AG04449 (cell line): ENCODE data around the gene CPA3.

ENCODE experiments used
- CTCF ChIA-PET: fragments of 350-600 bp; formaldehyde crosslinking; extraction: SDS; loops from one replicate; lab custom pipeline; 2021; ENCODE audit warnings: antibody characterized with exemption; lab: Yijun Ruan, JAX
- POLR2A ChIA-PET: fragments of 400-600, 350-600 bp; formaldehyde crosslinking; extraction: SDS; loops from one replicate; lab custom pipeline; 2020; ENCODE audit warnings: antibody characterized with exemption, inconsistent platforms; lab: Yijun Ruan, JAX
- DNase-seq: peaks from one replicate; pipeline ENCODE4 v3.0.0-alpha.2; 2010; ENCODE audit warnings: low read depth, low spot score
- H3K4me3 ChIP-seq: 2 replicates; pipeline ENCODE4 v1.5.1; 2011; ENCODE audit warnings: low read depth, mild to moderate bottlenecking, control low read depth, low read length
- TF ChIP-seq, protein P1 (sequence below): IDR thresholded peaks from one replicate; pipeline ENCODE4 v1.5.1; 2011; ENCODE audit warnings: mild to moderate bottlenecking, moderate library complexity, low read length, control low read depth, inconsistent platforms; ENCODE audit not compliant: insufficient read depth; ENCODE audit errors: missing control alignments

Gene CPA3

DNA sequence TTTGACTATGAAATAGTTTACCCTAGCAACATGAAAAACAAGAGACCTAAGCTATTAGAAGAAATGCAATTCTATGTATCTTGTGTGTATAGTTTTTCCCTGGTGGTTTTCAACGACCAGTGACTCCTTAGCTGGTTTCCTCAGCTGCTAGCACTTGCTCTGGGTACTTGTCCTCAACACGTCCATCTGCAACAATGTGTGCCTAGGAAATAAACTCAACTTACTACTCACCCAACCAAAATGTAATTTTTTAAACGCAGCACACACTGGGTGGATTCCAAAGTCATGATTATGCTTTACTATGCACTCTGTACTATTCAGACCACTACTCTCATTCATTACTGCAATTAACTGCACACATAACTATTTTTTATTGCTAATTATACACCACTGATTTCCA, 31.0 kb downstream of the CPA3 start:
- TF ChIP-seq, protein P1, sequence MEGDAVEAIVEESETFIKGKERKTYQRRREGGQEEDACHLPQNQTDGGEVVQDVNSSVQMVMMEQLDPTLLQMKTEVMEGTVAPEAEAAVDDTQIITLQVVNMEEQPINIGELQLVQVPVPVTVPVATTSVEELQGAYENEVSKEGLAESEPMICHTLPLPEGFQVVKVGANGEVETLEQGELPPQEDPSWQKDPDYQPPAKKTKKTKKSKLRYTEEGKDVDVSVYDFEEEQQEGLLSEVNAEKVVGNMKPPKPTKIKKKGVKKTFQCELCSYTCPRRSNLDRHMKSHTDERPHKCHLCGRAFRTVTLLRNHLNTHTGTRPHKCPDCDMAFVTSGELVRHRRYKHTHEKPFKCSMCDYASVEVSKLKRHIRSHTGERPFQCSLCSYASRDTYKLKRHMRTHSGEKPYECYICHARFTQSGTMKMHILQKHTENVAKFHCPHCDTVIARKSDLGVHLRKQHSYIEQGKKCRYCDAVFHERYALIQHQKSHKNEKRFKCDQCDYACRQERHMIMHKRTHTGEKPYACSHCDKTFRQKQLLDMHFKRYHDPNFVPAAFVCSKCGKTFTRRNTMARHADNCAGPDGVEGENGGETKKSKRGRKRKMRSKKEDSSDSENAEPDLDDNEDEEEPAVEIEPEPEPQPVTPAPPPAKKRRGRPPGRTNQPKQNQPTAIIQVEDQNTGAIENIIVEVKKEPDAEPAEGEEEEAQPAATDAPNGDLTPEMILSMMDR: no peak
- no peak for DNase-seq
- POLR2A ChIA-PET: no interaction called here
- no peak overlapping the region for H3K4me3 ChIP-seq
- CTCF ChIA-PET: interaction anchor here (2.0 kb wide), 1 partner anchor 34 kb away, joined by 7 read pairs; no protein-coding TSS in a partner anchor

DNA sequence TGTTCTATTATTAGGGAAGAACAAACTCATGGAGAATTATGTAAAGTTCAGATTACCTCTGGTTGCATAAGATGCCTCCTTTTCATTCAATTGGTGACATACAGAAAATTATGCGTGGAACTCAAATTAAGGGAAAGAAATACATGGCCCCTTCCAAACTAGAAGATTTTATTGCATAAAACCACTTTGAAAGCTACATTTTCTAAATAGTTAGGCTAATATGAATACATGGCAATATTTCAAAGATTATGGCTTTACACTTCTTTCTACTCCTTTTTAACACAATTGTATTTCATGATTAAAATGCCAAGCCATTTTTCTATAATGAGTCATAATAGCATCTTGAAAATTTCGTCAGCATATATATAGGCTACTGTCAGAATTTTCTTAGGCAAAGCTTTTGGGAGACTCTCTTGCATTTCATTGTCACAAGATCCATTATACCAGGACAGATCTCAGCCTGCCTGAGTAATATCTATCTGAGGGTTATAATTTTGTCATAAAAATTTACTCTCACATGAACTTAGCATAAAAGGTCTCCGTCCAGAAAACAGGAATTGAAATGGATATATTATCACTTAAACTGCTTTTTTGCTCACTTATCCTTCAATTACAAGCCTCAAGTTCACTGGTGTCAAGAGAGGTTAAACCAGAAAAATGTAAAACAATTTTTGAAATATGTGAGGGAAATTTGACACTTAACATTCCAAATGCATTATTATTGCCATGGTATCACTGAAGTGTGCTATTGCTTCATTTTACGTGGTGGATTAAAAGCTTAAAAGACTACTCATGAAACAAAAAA, 37.1 kb downstream of the CPA3 start:
- TF ChIP-seq, protein P1: no peak
- ChIA-PET CTCF (no interaction called here), POLR2A (no interaction called here)
- peak; percentile 65 for DNase-seq
- no peak overlapping the region for H3K4me3 ChIP-seq

- TF ChIP-seq, protein P1: no peak
- POLR2A ChIA-PET: no interaction called here
- H3K4me3 ChIP-seq: no peak overlapping the region
- CTCF ChIA-PET: no interaction called here
- DNase-seq: no peak
Measured at GRCh38 chr3:148903022-148903442, 37.9 kb downstream of the CPA3 start.

- CTCF ChIA-PET: no interaction called here
- TF ChIP-seq, protein P1: no peak
- no peak for DNase-seq
- H3K4me3 ChIP-seq: no peak overlapping the region
- POLR2A ChIA-PET: interaction anchor here (0.6 kb wide), 1 partner anchor 507 kb away, joined by 3 read pairs; no protein-coding TSS in a partner anchor
Measured at GRCh38 chr3:148903941-148904340, 38.8 kb downstream of the CPA3 start.

GRCh38 chr3:148906667-148907066, 41.6 kb downstream of the CPA3 start:
- ChIA-PET CTCF (interaction anchor here (0.6 to 2.0 kb wide), 4 partner anchors 13 to 188 kb away, joined by 3 to 14 read pairs (median 5); no protein-coding TSS in a partner anchor), POLR2A (interaction anchor here (0.6 kb wide), 1 partner anchor 25 kb away, joined by 3 read pairs; no protein-coding TSS in a partner anchor)
- DNase-seq: no peak
- no peak overlapping the region for H3K4me3 ChIP-seq
- TF ChIP-seq, protein P1: no peak

- H3K4me3 ChIP-seq: no peak overlapping the region
- ChIA-PET POLR2A (no interaction called here), CTCF (no interaction called here)
- DNase-seq: no peak
- TF ChIP-seq, protein P1: no peak
Measured at GRCh38 chr3:148911173-148911572, 46.1 kb downstream of the CPA3 start.
